Brain microvascular endothelial cell (primary cell): ENCODE measurements around the gene HOXB3.

ENCODE experiments used
- DNase-seq: peaks from one replicate; pipeline ENCODE4 v3.0.0-alpha.2; 2020
- H3K27ac ChIP-seq: fragments of 250-450 bp; sonication (Bioruptor Pico); 2 replicates; pipeline ENCODE4 v1.5.1; 2020; ENCODE audit warnings: mild to moderate bottlenecking, moderate library complexity
- H3K27me3 ChIP-seq: fragments of 250-450 bp; sonication (Bioruptor Pico); replicated peaks from 2 replicates; pipeline ENCODE4 v1.5.1; 2020; ENCODE audit warnings: mild to moderate bottlenecking
- H3K36me3 ChIP-seq: fragments of 250-450 bp; sonication (Bioruptor Pico); replicated peaks from 2 replicates; pipeline ENCODE4 v1.5.1; 2020; ENCODE audit warnings: mild to moderate bottlenecking
- H3K4me3 ChIP-seq: 2 replicates; pipeline ENCODE4 v1.5.1; 2011; ENCODE audit warnings: low read depth, mild to moderate bottlenecking, control low read depth, low read length, moderate library complexity
- in situ Hi-C: cut with HindIII; loops from 2 replicates; pipeline ENCODE4 v1.10.0; 2017; ENCODE audit warnings: low sequenced_read_pairs, low pct_ligation_motif_present
- TF ChIP-seq, protein P1 (sequence below): IDR thresholded peaks from 2 replicates; pipeline ENCODE4 v1.5.1; 2011; ENCODE audit warnings: low read depth, mild to moderate bottlenecking, moderate library complexity, low read length, control low read depth, inconsistent platforms; ENCODE audit errors: missing control alignments

HOXB3 gene

DNA sequence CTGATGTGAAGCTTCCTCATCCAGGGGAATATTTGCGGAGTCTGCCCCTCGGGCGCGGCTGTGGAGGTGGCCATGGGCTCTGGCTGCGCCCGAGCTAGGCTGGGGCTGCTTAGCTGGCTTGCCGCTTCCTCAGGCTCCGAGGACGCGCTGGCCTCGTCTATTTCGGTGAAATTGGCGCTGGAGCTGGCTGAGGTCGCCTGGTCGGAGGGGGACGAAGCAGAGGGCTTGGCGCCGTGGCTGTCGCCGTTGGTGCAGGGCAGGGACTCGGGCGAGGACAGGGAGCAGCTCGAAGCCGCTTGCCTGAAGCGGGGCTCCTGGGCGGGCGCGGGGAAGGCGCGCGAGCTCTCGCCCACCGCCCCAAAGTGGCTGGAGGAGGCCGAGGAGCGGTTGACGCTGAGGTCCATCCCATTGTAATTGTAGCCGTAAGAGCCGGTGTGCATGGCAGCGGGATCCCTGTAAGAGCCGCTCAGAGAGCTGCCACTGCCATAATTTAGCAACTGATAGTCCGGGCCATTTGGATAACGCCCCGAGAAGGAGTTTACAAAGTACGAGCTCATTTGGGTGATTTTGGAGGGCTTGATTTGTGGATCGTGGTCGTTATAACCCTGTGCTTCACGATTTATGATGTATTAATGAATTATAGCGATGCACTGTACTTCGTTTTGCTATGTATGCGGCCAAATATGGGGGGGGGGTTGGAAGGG lies 3.2 kb upstream of the HOXB3 start, which contains the start of gene HOXB5:
TSS of gene HOXB5 (minus strand) at position 654 of the 704 bp plus-strand sequence. CDS start at position 557, 97 bp downstream.
- H3K27me3 ChIP-seq = peaks cover 95% of the 10 kb centered on the region
- TF ChIP-seq, protein P1, sequence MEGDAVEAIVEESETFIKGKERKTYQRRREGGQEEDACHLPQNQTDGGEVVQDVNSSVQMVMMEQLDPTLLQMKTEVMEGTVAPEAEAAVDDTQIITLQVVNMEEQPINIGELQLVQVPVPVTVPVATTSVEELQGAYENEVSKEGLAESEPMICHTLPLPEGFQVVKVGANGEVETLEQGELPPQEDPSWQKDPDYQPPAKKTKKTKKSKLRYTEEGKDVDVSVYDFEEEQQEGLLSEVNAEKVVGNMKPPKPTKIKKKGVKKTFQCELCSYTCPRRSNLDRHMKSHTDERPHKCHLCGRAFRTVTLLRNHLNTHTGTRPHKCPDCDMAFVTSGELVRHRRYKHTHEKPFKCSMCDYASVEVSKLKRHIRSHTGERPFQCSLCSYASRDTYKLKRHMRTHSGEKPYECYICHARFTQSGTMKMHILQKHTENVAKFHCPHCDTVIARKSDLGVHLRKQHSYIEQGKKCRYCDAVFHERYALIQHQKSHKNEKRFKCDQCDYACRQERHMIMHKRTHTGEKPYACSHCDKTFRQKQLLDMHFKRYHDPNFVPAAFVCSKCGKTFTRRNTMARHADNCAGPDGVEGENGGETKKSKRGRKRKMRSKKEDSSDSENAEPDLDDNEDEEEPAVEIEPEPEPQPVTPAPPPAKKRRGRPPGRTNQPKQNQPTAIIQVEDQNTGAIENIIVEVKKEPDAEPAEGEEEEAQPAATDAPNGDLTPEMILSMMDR = no peak
- H3K36me3 ChIP-seq = no peaks in the 10 kb centered on the region
- H3K27ac ChIP-seq = no peak within 1 kb of the TSS
- DNase-seq = no peak
- in situ Hi-C loops = no loop called here
- H3K4me3 ChIP-seq = peak within 1 kb of the TSS; percentile 58

DNA sequence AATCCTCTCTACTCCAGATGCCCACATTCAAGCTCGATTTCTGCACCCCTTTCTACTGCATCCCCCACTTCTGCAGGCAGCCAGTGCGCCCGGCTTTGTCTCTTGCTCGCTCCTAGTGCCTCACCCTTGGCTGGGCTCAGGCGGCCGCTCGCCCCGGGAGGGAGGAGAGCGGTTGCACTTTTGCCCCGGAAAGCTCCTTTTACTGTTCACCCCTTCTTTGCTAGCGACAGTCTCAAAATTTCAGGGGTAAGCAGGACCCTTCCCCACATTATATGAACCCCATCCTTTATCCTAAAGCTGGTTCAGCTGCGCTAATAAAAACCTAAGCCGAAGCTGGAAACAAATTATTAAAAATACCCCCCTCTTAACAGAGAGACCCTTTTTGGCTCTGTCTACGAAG lies 2.5 kb upstream of the HOXB3 start:
- Histone ChIP-seq H3K27me3 (peaks cover 95% of the 10 kb centered on the region), H3K27ac (no peak overlapping the region), H3K36me3 (no peaks in the 10 kb centered on the region), H3K4me3 (peak overlapping the region; percentile 58)
- DNase-seq = no peak
- TF ChIP-seq, protein P1 = no peak
- in situ Hi-C loops = no loop called here

GRCh38 chr17:48592057-48592514 lies 2.0 kb upstream of the HOXB3 start:
- Histone ChIP-seq H3K27me3 (peaks cover 95% of the 10 kb centered on the region), H3K36me3 (no peaks in the 10 kb centered on the region), H3K4me3 (peak overlapping the region; percentile 58), H3K27ac (no peak overlapping the region)
- no peak for DNase-seq
- in situ Hi-C loops = no loop called here
- TF ChIP-seq, protein P1 = no peak

DNA sequence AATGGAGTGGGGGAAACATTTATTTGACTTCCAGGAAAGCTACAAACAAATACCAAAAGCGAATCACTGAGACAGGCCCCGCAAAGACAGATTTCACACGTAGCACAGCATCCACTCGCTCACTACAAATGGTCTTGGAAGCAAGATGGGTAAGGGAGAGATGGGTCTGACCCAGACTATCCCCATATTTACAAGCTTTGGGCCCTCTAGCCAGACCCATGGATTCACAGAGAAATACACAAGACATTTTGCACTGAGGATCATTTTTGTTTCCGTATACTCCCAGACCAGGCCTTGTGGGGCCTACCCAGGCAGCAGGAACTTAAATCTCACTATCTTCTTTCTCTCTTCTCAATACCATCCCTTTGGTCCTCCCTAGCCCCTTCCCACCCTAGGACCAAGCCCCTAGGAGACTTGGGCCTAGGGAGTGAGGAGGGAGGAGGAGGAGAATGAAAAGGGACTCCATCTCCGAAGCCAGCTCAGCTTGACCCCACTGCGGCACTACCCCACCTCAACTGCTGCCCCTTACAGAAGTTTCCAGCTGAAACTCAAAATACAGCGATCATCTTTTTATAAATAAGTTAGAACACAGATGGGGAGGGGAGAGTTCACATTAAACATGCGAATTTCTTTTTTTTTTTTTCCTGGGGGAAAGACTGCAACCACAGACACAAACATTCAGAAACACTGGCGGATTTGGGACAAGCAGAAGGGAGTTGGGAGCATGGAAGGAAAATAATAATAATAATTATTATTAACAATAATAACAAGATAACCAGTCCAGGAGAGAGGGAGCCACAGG lies 1.4 kb upstream of the HOXB3 start:
- H3K27ac ChIP-seq = no peak overlapping the region
- peak overlapping the region; percentile 58 for H3K4me3 ChIP-seq
- DNase-seq = no peak
- peaks cover 95% of the 10 kb centered on the region for H3K27me3 ChIP-seq
- H3K36me3 ChIP-seq = no peaks in the 10 kb centered on the region
- TF ChIP-seq, protein P1 = no peak
- in situ Hi-C loops = no loop called here

DNA sequence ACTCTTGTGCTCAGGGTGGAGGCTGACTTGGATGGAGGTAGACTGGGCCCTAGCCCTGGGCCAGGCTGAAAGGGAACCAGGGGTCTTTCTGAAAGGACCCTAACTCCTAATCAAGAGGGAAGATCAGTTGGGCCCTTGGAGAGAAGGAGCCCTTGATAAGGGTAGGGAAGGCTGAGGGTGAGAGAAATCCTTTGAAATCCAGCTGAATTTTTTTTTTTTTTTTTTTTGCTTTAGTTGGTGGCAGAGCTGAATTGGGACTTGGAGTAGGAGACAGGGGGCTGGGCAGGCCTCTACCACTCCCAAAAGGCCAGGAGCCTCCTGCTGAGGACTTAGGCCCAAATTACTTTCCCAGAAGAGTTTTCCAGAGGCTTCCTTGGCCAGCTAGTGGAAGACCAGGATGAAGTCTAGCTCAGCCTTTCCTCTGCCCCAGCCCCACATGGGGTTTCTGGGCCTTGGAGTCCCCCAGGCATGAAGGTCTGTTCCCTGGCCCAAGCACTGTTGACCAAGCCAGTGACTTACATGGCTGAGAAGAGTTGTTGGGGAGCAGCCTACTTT lies 643 bp upstream of the HOXB3 start:
- in situ Hi-C loops = no loop called here
- Histone ChIP-seq H3K4me3 (no peak overlapping the region), H3K27ac (no peak overlapping the region), H3K27me3 (peaks cover 95% of the 10 kb centered on the region), H3K36me3 (no peaks in the 10 kb centered on the region)
- no peak for DNase-seq
- TF ChIP-seq, protein P1 = no peak
